ENCODE measurements around the gene CHDH. TPM values are rescaled to one million over a fixed set of nuclear protein-coding genes. Genes with fewer than 3 reads are reported as not detected.

Gene CHDH
- total and polyA plus RNA-seq, 10 donors, result 0.19 to 4.9 (median 0.62) TPM

DNA sequence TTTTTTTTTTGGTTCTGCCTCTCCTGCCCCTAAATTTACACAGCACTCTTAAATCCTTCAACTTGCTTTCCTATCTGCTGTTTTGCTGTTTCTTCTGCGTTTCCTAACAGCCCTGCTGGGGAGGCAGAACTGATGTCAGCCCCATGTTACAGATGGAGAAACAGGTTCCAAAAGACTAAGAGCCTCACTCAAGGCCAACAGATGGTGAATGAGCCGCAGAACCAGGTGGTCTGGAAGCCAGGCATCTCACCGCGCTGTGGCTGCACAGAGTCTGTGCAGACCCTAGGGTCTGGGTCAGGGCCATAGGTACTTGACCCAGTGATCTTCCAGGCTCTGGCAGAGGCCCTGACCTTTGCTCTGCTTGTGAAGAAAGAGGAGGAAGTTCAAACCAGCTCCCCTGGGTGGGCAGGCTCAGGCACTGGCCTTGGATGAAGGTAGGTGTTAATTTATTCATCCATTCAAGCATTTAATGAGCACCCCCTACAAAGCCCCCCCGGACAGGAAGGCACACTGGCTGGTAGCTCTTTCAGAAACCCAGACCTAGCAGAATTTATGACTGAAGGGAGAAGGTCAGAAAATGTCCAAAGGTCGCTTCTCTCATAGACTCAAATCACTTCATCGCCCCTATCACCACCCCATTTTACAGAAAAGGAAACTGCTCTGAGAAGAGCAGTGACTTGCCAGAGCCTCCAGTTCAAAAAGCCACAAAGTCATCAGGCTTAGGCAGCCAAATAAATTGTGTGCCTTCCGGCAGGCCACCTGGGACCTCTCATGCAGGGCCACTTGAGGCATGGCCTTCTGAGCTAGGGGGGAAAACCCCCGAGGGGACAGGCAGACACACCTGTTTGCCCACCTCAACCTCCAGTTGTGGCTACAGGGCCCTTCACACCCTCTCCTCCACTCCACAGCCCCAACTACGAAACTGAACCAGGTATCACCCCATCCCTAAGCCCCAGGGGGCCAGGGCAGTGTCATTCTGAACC lies 2.7 kb downstream of the CHDH start:
- intact Hi-C loops (cut with DNase I; ENCODE audit: low total_unique reads), result no loop called here
- peaks cover 0 to 27% (median 17%) of the 10 kb centered on the region in 6 donors for H3K4me1 ChIP-seq
- H3K36me3 ChIP-seq, result no peaks in the 10 kb centered on the region
- no peak overlapping the region for H3K4me3 ChIP-seq
- TF ChIP-seq POLR2AphosphoS5 (IDR thresholded peaks at IDR 0.05) (no peak), POLR2A (IDR thresholded peaks at IDR 0.05) (no peak)
- TF ChIP-seq, protein P1, sequence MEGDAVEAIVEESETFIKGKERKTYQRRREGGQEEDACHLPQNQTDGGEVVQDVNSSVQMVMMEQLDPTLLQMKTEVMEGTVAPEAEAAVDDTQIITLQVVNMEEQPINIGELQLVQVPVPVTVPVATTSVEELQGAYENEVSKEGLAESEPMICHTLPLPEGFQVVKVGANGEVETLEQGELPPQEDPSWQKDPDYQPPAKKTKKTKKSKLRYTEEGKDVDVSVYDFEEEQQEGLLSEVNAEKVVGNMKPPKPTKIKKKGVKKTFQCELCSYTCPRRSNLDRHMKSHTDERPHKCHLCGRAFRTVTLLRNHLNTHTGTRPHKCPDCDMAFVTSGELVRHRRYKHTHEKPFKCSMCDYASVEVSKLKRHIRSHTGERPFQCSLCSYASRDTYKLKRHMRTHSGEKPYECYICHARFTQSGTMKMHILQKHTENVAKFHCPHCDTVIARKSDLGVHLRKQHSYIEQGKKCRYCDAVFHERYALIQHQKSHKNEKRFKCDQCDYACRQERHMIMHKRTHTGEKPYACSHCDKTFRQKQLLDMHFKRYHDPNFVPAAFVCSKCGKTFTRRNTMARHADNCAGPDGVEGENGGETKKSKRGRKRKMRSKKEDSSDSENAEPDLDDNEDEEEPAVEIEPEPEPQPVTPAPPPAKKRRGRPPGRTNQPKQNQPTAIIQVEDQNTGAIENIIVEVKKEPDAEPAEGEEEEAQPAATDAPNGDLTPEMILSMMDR (IDR thresholded peaks at IDR 0.05 in 8 of 11, conservative IDR thresholded peaks at IDR 0.05 in 3 of 11), result no peak
- H3K27me3 ChIP-seq (replicated peaks in 1 of 7), result peaks cover 0 to 53% (median 33%) of the 10 kb centered on the region in 7 donors
- DNase-seq, result no peak
- H3K27ac ChIP-seq, result no peak overlapping the region
- H3K9me3 ChIP-seq, result no peaks in the 10 kb centered on the region
- WGBS, 5 donors, result 58 to 77% (median 72%) methylated on average over 7 to 10 of the region's 10 CpGs

GRCh38 chr3:53842436-53843194 lies 3.6 kb downstream of the CHDH start:
- Histone ChIP-seq H3K27ac (no peak overlapping the region), H3K9me3 (no peaks in the 10 kb centered on the region), H3K27me3 (replicated peaks in 1 of 7) (peaks cover 0 to 44% (median 30%) of the 10 kb centered on the region in 7 donors), H3K36me3 (no peaks in the 10 kb centered on the region), H3K4me1 (peaks cover 0 to 27% (median 17%) of the 10 kb centered on the region in 6 donors), H3K4me3 (no peak overlapping the region)
- TF ChIP-seq POLR2AphosphoS5 (IDR thresholded peaks at IDR 0.05) (no peak), POLR2A (IDR thresholded peaks at IDR 0.05) (no peak)
- TF ChIP-seq, protein P1 (IDR thresholded peaks at IDR 0.05 in 8 of 11, conservative IDR thresholded peaks at IDR 0.05 in 3 of 11), result no peak
- 60 to 74% (median 62%) methylated on average over 12 of the region's 12 CpGs for WGBS, 5 donors
- no peak for DNase-seq
- intact Hi-C loops (cut with DNase I; ENCODE audit: low total_unique reads), result no loop called here

DNA sequence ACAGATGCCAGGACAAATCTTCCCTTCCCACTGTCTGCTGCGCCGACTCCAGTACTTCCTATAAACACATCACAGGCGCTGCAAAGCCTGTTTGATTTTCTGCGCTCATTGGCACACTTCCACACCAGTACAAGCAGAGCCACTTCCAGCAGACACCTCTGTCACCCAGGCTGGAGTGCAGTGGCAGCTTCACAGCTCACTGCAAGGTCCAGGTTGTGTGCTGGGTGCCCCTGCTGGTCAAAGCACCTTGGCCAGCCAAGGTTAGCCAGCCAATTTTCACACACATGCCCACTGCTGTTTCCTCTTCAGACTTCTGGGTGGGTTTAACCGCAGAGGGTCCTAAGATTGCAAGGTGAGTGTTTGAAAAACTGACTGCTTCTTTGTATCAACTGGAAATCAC lies 4.9 kb downstream of the CHDH start:
- intact Hi-C loops (cut with DNase I; ENCODE audit: low total_unique reads), result no loop called here
- H3K27me3 ChIP-seq (replicated peaks in 1 of 7), result peaks cover 0 to 31% (median 17%) of the 10 kb centered on the region in 7 donors
- WGBS, 5 donors, result 86 to 94% (median 89%) methylated on average over 5 of the region's 5 CpGs

More for the DNA sequence above, 4.9 kb downstream of the CHDH start:
- no peak for DNase-seq
- Histone ChIP-seq H3K36me3 (no peaks in the 10 kb centered on the region), H3K27ac (no peak overlapping the region), H3K4me3 (no peak overlapping the region), H3K9me3 (no peaks in the 10 kb centered on the region), H3K4me1 (peaks cover 0 to 25% (median 11%) of the 10 kb centered on the region in 6 donors)
- TF ChIP-seq POLR2AphosphoS5 (IDR thresholded peaks at IDR 0.05), result no peak
- no peak for TF ChIP-seq POLR2A (IDR thresholded peaks at IDR 0.05)
- TF ChIP-seq, protein P1 (IDR thresholded peaks at IDR 0.05 in 8 of 11, conservative IDR thresholded peaks at IDR 0.05 in 3 of 11), result no peak
